ENCODE data around the gene DGKG.

- TF ChIP-seq CTCF (IDR thresholded peaks at IDR 0.05): no peak
- TF ChIP-seq POLR2A (IDR thresholded peaks at IDR 0.05): no peak
- no peak for TF ChIP-seq POLR2AphosphoS5 (IDR thresholded peaks at IDR 0.05)
Observed at GRCh38 chr3:186248850-186249249, 113.2 kb downstream of the DGKG start.

Data from breast epithelium (tissue), 3 donors.